H1 (cell line): ENCODE measurements around the gene RNF220. TPM values are rescaled to one million over a fixed set of nuclear protein-coding genes. Genes with fewer than 3 reads are reported as not detected.

ENCODE experiments used
- ATF2 ChIP-seq: IDR thresholded peaks from 2 replicates; pipeline ENCODE4 v1.6.1; 2012; ENCODE audit warnings: low read length, inconsistent platforms
- FOSL1 ChIP-seq: IDR thresholded peaks from 2 replicates; pipeline ENCODE4 v1.6.1; 2011; ENCODE audit warnings: mild to moderate bottlenecking, low read depth, low read length, moderate library complexity; ENCODE audit not compliant: insufficient read depth
- GABPA ChIP-seq: IDR thresholded peaks from 2 replicates; pipeline ENCODE4 v1.6.1; 2011; ENCODE audit warnings: mild to moderate bottlenecking, low read length, moderate library complexity, borderline replicate concordance; ENCODE audit not compliant: insufficient read depth
- SIN3A ChIP-seq, 2 experiments: IDR thresholded peaks in 1 of 2; conservative IDR thresholded peaks in 1 of 2; 2 replicates each; pipeline ENCODE4 v1.6.1; 2011 to 2012; ENCODE audit warnings: low read length in 2 of 2, improper control_type of control experiment in 1 of 2, low read depth in 1 of 2, mild to moderate bottlenecking in 1 of 2
- polyA plus RNA-seq, 7 experiments: library from polyadenylated mRNA; depleted of rRNA in 3 of 7; stranded (reverse) in 5 of 7; unstranded in 2 of 7; fragments of >200 nt in 5 of 7; fragments of 200-250 nt in 2 of 7; gene quantifications; 1 replicate in 5 of 7; 2 replicates in 1 of 7; 4 replicates in 1 of 7; pipeline versions ENCODE4 v1.2.1 to v1.2.3, GENCODE V29; 2011 to 2013; ENCODE audit warnings: missing spikeins in 2 of 7, mixed read lengths in 2 of 7
- total RNA-seq: library from RNA; stranded (reverse); fragmentation: NEBNext Ultra II Directional; extraction: Animal tissue kit (Norgen Biotek cat#: 25700); gene quantifications from 2 replicates; pipeline ENCODE4 v1.2.1, GENCODE V29; 2021

The RNF220 gene
- total and polyA plus RNA-seq, 2 of the 8 experiments (the other 6 are each of a cell fraction or from before 2014, with no cell fraction given): 123 to 160 TPM

GRCh38 chr1:44611866-44612265, 206.8 kb downstream of the RNF220 start (continued):
- TF ChIP-seq FOSL1: no peak
- TF ChIP-seq ATF2: no peak
- TF ChIP-seq GABPA: no peak
- no peak for TF ChIP-seq SIN3A (conservative IDR thresholded peaks at IDR 0.05 in 1 of 2, IDR thresholded peaks at IDR 0.05 in 1 of 2; ENCODE audit: low read depth in 1 of 2, low read length in 2 of 2)
